Measurements from ENCODE around the gene SLC17A4.

Gene SLC17A4

DNA sequence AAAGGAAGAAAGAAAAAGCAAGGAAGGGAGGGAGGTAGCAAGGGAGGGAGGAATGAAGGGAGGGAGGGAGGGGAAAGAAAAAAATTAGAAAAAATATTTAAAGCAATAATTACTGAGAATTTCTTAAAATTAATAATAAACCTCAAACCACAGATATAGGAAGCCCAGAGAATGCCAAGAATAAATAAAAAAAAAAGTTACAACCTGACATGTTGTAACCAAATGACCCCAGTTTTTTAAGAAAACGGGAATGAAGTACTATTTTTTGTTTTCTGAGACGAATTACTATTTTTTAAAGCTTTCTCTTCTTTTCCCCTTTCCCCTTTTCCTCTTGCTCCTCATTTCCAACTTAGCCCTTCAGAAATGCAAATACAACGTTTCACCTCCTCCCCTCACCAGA, 60.7 kb downstream of the SLC17A4 start:
- Histone ChIP-seq H3K27ac (ENCODE audit: poor library complexity, severe bottlenecking) (no peak overlapping the region), H3K4me1 (ENCODE audit: insufficient read depth, poor library complexity, severe bottlenecking) (no peaks in the 10 kb centered on the region), H3K36me3 (ENCODE audit: low read depth) (no peaks in the 10 kb centered on the region), H3K4me3 (ENCODE audit: severe bottlenecking) (no peak overlapping the region), H3K9me3 (ENCODE audit: severe bottlenecking) (no peaks in the 10 kb centered on the region), H3K27me3 (ENCODE audit: insufficient read depth, poor library complexity, severe bottlenecking) (no peaks in the 10 kb centered on the region)
- no peak for DNase-seq (ENCODE audit: low spot score)
- ATAC-seq (ENCODE audit: low read depth) = no peak
- TF ChIP-seq, protein P1, sequence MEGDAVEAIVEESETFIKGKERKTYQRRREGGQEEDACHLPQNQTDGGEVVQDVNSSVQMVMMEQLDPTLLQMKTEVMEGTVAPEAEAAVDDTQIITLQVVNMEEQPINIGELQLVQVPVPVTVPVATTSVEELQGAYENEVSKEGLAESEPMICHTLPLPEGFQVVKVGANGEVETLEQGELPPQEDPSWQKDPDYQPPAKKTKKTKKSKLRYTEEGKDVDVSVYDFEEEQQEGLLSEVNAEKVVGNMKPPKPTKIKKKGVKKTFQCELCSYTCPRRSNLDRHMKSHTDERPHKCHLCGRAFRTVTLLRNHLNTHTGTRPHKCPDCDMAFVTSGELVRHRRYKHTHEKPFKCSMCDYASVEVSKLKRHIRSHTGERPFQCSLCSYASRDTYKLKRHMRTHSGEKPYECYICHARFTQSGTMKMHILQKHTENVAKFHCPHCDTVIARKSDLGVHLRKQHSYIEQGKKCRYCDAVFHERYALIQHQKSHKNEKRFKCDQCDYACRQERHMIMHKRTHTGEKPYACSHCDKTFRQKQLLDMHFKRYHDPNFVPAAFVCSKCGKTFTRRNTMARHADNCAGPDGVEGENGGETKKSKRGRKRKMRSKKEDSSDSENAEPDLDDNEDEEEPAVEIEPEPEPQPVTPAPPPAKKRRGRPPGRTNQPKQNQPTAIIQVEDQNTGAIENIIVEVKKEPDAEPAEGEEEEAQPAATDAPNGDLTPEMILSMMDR (IDR thresholded peaks at IDR 0.05; ENCODE audit: poor library complexity, severe bottlenecking) = no peak

DNA sequence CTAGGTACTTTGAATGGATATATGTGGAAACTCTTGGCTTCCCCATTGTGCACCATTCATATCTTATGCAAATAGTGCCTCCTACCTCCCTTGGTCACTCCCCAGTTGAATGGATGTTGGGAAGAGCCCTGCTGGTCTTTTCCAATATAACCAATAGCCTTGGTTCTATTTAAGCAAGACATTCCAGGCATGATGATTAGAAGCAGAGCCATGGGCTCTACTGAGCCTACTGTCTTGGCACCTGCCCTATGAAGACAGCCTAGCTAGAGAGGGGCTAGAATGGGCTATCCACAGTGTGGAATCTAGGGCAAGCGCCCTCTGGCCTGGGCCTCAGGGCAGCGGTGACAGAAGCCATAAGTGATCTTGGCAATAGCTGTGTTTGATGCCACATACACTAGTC, 61.7 kb downstream of the SLC17A4 start:
- H3K9me3 ChIP-seq (ENCODE audit: severe bottlenecking) = no peaks in the 10 kb centered on the region
- ATAC-seq (ENCODE audit: low read depth) (no peak), DNase-seq (ENCODE audit: low spot score) (no peak)
- no peaks in the 10 kb centered on the region for H3K27me3 ChIP-seq (ENCODE audit: insufficient read depth, poor library complexity, severe bottlenecking)
- no peaks in the 10 kb centered on the region for H3K36me3 ChIP-seq (ENCODE audit: low read depth)
- TF ChIP-seq, protein P1 (IDR thresholded peaks at IDR 0.05; ENCODE audit: poor library complexity, severe bottlenecking) = no peak
- H3K27ac ChIP-seq (ENCODE audit: poor library complexity, severe bottlenecking) = no peak overlapping the region
- H3K4me3 ChIP-seq (ENCODE audit: severe bottlenecking) = no peak overlapping the region
- no peaks in the 10 kb centered on the region for H3K4me1 ChIP-seq (ENCODE audit: insufficient read depth, poor library complexity, severe bottlenecking)

DNA sequence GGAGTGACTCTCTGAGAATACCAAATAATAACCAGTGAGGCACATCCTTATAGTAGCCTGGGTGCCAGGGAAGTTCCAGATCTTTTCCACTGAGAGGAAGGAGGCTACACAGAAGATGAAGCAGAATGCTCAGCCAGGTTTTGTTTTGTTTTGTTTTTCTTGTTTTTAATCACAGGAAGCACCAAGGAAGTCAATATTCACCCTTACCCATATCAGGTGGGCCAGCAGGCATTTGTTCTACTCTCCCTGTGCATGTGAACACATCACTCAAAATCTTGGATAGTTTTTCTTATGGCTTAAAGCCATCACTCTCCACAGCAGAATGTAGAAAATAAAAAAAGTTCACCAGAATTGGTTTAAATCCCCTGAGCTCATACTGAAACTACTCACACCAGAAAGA, 66.8 kb downstream of the SLC17A4 start:
- no peak overlapping the region for H3K4me3 ChIP-seq (ENCODE audit: severe bottlenecking)
- DNase-seq (ENCODE audit: low spot score) (no peak), ATAC-seq (ENCODE audit: low read depth) (no peak)
- no peak overlapping the region for H3K27ac ChIP-seq (ENCODE audit: poor library complexity, severe bottlenecking)
- no peaks in the 10 kb centered on the region for H3K9me3 ChIP-seq (ENCODE audit: severe bottlenecking)
- TF ChIP-seq, protein P1 (IDR thresholded peaks at IDR 0.05; ENCODE audit: poor library complexity, severe bottlenecking) = no peak
- H3K27me3 ChIP-seq (ENCODE audit: insufficient read depth, poor library complexity, severe bottlenecking) = peaks cover 15% of the 10 kb centered on the region
- H3K36me3 ChIP-seq (ENCODE audit: low read depth) = no peaks in the 10 kb centered on the region
- no peaks in the 10 kb centered on the region for H3K4me1 ChIP-seq (ENCODE audit: insufficient read depth, poor library complexity, severe bottlenecking)

DNA sequence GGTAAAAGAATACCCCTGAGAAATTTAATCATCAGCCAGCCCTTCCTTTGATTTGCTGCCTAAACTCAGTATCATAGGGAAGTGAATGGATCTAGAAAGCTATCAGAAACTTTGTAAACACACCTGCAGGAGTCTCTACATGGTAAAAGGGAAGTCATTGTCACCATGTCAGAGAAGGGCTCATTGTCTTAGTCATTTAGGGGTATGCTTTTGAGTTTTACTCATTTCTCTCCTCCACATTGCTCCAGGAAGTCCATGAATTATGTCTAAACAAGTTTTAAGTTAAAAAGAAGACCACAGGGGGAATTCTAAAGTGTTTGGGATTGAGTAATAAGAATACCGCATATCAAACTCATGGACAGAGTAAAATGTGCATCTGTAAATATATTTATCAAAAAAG, 74.8 kb downstream of the SLC17A4 start:
- ATAC-seq (ENCODE audit: low read depth) (no peak), DNase-seq (ENCODE audit: low spot score) (no peak)
- Histone ChIP-seq H3K27me3 (ENCODE audit: insufficient read depth, poor library complexity, severe bottlenecking) (peaks cover 27% of the 10 kb centered on the region), H3K4me1 (ENCODE audit: insufficient read depth, poor library complexity, severe bottlenecking) (no peaks in the 10 kb centered on the region), H3K36me3 (ENCODE audit: low read depth) (no peaks in the 10 kb centered on the region), H3K27ac (ENCODE audit: poor library complexity, severe bottlenecking) (no peak overlapping the region), H3K9me3 (ENCODE audit: severe bottlenecking) (no peaks in the 10 kb centered on the region), H3K4me3 (ENCODE audit: severe bottlenecking) (no peak overlapping the region)
- TF ChIP-seq, protein P1 (IDR thresholded peaks at IDR 0.05; ENCODE audit: poor library complexity, severe bottlenecking) = no peak

DNA sequence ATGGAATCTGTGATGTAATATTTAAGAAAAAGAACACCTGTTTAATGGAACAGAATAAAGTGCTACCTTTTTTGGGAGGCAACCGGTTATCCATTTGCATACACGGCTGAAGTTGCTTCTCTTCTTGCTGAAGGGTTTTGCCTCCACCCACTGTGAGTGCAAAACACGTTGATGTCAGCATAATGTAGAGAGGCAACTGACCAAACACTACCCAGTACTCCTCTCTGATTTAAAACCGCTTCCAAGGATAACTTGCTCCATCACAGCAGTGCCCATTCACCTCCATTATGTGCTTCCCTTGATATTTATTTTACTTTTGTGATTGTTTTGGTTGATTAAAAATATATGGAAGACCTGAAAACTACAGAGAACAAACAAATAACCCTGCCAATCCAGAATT, 75.9 kb downstream of the SLC17A4 start:
- H3K27me3 ChIP-seq (ENCODE audit: insufficient read depth, poor library complexity, severe bottlenecking) = peaks cover 22% of the 10 kb centered on the region
- ATAC-seq (ENCODE audit: low read depth) (no peak), DNase-seq (ENCODE audit: low spot score) (no peak)
- no peak overlapping the region for H3K27ac ChIP-seq (ENCODE audit: poor library complexity, severe bottlenecking)
- no peaks in the 10 kb centered on the region for H3K36me3 ChIP-seq (ENCODE audit: low read depth)
- no peak overlapping the region for H3K4me3 ChIP-seq (ENCODE audit: severe bottlenecking)
- no peaks in the 10 kb centered on the region for H3K4me1 ChIP-seq (ENCODE audit: insufficient read depth, poor library complexity, severe bottlenecking)
- TF ChIP-seq, protein P1 (IDR thresholded peaks at IDR 0.05; ENCODE audit: poor library complexity, severe bottlenecking) = no peak
- no peaks in the 10 kb centered on the region for H3K9me3 ChIP-seq (ENCODE audit: severe bottlenecking)

All from RWPE2 (cell line).